Measurements from ENCODE around the gene CNTNAP2.
"Not testable (repeated sequence)": the region's sequence is repeated elsewhere in the genome, so short reads cannot be mapped to it uniquely, and the experiment has no call there.

GRCh38 chr7:147737559-147738214 lies 1621.1 kb downstream of the CNTNAP2 start:
- TF ChIP-seq ZNF253 (CRISPR knock-in tag; conservative IDR thresholded peaks at IDR 0.05); ZNF197 (CRISPR knock-in tag; IDR thresholded peaks at IDR 0.05; ENCODE audit: low read depth); PURB (CRISPR knock-in tag; IDR thresholded peaks at IDR 0.05; ENCODE audit: low read depth); ESRRA (IDR thresholded peaks at IDR 0.05; ENCODE audit: borderline replicate concordance, low read depth); CTCF (IDR thresholded peaks at IDR 0.05 in 2 of 3, conservative IDR thresholded peaks at IDR 0.05 in 1 of 3; ENCODE audit: insufficient read depth in 2 of 3, low read depth in 1 of 3, low read length in 3 of 3); TCF7L2 (IDR thresholded peaks at IDR 0.05; ENCODE audit: low read depth, low read length): not testable (repeated sequence)
